ENCODE data around the gene RGMA.
A peak's percentile ranks its signal among the peaks of the same experiment; 100 is the strongest.

RGMA gene

DNA sequence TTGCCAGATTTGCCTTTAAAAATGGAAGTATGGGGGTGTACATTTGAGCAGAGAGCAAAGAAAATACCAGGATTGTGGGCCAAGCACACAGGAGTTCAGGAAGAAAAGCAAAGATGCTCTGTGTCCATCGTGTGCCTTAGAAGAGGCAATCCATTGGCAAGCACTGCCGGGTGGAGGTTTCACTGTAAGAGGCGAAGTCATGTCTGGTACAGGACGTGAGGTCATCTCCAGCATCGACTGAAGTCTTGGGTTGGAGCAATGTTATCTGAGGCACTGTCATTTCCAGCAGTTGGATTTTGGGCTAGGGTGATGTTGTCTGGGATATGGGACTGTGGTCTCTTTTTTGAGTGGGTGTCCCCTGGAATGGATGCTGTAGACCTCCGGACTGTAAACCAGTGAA, 4.8 kb upstream of the RGMA start:
- Histone ChIP-seq H3K4me1 (ENCODE audit: low read depth, poor library complexity, severe bottlenecking) (no peaks in the 10 kb centered on the region), H3K27ac (no peak overlapping the region), H2AFZ (ENCODE audit: low read depth) (no peak overlapping the region), H3K27me3 (ENCODE audit: insufficient read depth, low read depth) (0 out of 2 replicates have a peak, but pooled peaks cover under 1% of the 10 kb centered on the region), H3K79me2 (ENCODE audit: insufficient read depth, low read depth) (no peaks in the 10 kb centered on the region), H3K4me2 (no peak overlapping the region), H3K4me3 (IDR thresholded peaks at IDR 0.05; ENCODE audit: insufficient read depth, low read depth, low read length) (no peak overlapping the region), H3K9ac (no peak overlapping the region), H4K20me1 (ENCODE audit: insufficient read depth) (no peaks in the 10 kb centered on the region), H3K36me3 (ENCODE audit: insufficient read depth) (no peaks in the 10 kb centered on the region)
- TF ChIP-seq, protein P1, sequence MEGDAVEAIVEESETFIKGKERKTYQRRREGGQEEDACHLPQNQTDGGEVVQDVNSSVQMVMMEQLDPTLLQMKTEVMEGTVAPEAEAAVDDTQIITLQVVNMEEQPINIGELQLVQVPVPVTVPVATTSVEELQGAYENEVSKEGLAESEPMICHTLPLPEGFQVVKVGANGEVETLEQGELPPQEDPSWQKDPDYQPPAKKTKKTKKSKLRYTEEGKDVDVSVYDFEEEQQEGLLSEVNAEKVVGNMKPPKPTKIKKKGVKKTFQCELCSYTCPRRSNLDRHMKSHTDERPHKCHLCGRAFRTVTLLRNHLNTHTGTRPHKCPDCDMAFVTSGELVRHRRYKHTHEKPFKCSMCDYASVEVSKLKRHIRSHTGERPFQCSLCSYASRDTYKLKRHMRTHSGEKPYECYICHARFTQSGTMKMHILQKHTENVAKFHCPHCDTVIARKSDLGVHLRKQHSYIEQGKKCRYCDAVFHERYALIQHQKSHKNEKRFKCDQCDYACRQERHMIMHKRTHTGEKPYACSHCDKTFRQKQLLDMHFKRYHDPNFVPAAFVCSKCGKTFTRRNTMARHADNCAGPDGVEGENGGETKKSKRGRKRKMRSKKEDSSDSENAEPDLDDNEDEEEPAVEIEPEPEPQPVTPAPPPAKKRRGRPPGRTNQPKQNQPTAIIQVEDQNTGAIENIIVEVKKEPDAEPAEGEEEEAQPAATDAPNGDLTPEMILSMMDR (conservative IDR thresholded peaks at IDR 0.05; ENCODE audit: low read depth, low read length): no peak

DNA sequence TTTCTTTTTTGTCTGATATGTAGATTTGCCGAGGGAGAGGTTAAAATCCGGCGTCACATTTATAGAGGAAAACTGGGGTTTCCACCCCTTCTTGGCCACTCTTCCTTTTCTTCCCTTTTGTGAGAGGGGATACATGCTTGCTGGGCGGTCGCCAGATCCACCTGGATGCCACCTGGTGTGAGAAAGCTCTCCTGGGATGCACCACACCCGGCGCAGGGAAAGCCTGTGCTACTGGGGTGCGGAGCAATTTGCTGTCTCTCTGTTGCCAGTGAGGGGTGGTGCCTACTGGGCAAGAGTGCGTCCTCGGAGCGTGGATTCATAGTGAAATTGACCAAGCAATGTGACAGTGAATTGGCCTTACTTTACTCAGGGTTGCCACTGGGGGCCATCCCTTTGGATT, 2.5 kb upstream of the RGMA start:
- no peak overlapping the region for H3K27ac ChIP-seq
- H4K20me1 ChIP-seq (ENCODE audit: insufficient read depth): no peaks in the 10 kb centered on the region
- H3K4me3 ChIP-seq (IDR thresholded peaks at IDR 0.05; ENCODE audit: insufficient read depth, low read depth, low read length): no peak overlapping the region
- no peaks in the 10 kb centered on the region for H3K79me2 ChIP-seq (ENCODE audit: insufficient read depth, low read depth)
- no peak overlapping the region for H2AFZ ChIP-seq (ENCODE audit: low read depth)
- H3K36me3 ChIP-seq (ENCODE audit: insufficient read depth): no peaks in the 10 kb centered on the region
- peaks cover 8% of the 10 kb centered on the region; the same call in 1 of the 2 replicates for H3K27me3 ChIP-seq (ENCODE audit: insufficient read depth, low read depth)
- H3K4me1 ChIP-seq (ENCODE audit: low read depth, poor library complexity, severe bottlenecking): peaks cover 4% of the 10 kb centered on the region
- no peak overlapping the region for H3K4me2 ChIP-seq
- H3K9ac ChIP-seq: no peak overlapping the region
- TF ChIP-seq, protein P1 (conservative IDR thresholded peaks at IDR 0.05; ENCODE audit: low read depth, low read length): no peak

DNA sequence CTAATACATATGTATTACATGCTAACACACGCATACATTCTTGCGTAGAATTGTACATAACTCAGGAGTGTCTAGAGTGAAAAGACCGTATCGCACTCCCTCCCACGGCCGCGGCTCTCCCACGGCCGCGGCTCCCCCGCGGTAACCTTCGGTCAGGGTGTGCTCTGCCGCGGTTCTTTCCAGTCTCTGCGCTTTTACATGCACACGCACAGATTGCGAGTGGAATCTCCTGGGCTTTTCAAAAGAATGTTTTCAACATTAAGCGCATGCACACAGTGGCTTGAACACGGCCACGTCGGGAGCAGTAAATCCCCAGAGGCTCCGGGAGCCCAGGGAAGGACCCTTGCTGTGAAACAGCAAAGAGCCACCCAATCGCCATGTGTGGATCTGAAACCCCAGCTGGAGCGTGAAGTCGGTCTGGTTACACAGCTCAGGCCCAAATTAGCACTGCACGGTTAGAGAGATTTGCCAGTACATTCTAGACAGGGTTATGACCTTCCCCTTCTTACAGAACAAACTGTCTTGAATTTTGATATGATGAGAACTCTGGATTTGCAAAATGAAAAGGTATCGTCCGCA, 805 bp upstream of the RGMA start:
- Histone ChIP-seq H3K9ac (no peak overlapping the region), H3K79me2 (ENCODE audit: insufficient read depth, low read depth) (no peaks in the 10 kb centered on the region), H3K27ac (no peak overlapping the region), H3K4me1 (ENCODE audit: low read depth, poor library complexity, severe bottlenecking) (peaks cover 4% of the 10 kb centered on the region), H3K27me3 (ENCODE audit: insufficient read depth, low read depth) (peaks cover 12% of the 10 kb centered on the region; the same call in 1 of the 2 replicates), H3K4me3 (IDR thresholded peaks at IDR 0.05; ENCODE audit: insufficient read depth, low read depth, low read length) (no peak overlapping the region), H3K4me2 (no peak overlapping the region), H2AFZ (ENCODE audit: low read depth) (no peak overlapping the region), H3K36me3 (ENCODE audit: insufficient read depth) (no peaks in the 10 kb centered on the region), H4K20me1 (ENCODE audit: insufficient read depth) (no peaks in the 10 kb centered on the region)
- TF ChIP-seq, protein P1 (conservative IDR thresholded peaks at IDR 0.05; ENCODE audit: low read depth, low read length): no peak

DNA sequence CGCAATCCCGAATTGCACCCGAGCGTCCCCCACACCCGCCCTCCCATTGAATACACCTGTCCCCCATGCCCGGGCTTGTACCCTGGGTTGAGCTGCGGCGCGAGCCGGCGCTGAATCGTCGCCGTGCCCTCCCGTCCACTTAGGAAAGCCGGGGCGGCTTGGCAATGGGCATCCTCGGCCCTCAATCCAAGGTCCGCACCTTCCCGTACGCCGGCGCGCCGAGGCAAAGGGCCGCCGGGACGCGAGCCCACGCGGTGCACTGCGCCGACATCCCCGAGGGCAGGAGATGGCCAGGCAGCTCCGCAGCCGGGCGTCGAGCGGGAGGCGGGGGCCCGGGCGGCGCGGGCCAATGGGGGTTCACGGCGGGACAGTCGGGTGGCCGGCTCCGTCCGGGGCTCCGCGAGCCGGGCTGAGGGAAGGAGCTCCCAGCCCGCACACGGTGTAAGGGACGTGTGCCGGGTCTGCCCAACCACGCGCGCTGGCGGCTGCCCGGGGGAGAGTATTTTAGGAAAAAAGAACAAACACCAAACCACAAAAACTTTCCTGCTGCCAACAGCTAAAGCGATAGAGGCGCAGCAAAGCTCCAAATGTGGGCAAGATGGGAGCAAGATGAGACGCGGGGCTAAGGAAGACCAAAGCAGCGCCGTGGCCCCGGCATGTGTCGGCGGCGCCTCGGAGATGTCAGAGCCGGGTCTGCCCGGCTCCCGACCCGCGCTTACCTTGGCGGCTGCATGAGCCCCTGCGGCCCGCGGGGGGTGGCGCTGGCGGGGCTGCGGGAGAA, 621 bp downstream of the RGMA start:
- H3K4me3 ChIP-seq (IDR thresholded peaks at IDR 0.05; ENCODE audit: insufficient read depth, low read depth, low read length): no peak overlapping the region
- peak overlapping the region; percentile 73 for H3K4me2 ChIP-seq
- peaks cover 12% of the 10 kb centered on the region; the same call in 1 of the 2 replicates for H3K27me3 ChIP-seq (ENCODE audit: insufficient read depth, low read depth)
- H3K79me2 ChIP-seq (ENCODE audit: insufficient read depth, low read depth): no peaks in the 10 kb centered on the region
- H3K36me3 ChIP-seq (ENCODE audit: insufficient read depth): no peaks in the 10 kb centered on the region
- H2AFZ ChIP-seq (ENCODE audit: low read depth): peak overlapping the region; percentile 86
- H3K9ac ChIP-seq: no peak overlapping the region
- no peak overlapping the region for H3K27ac ChIP-seq
- H4K20me1 ChIP-seq (ENCODE audit: insufficient read depth): no peaks in the 10 kb centered on the region
- TF ChIP-seq, protein P1 (conservative IDR thresholded peaks at IDR 0.05; ENCODE audit: low read depth, low read length): 0 out of 2 replicates have a peak, but pooled peaks have one; percentile 11
- H3K4me1 ChIP-seq (ENCODE audit: low read depth, poor library complexity, severe bottlenecking): peaks cover 4% of the 10 kb centered on the region
